ENCODE results near the gene PPA2. TPM values are rescaled to one million over a fixed set of nuclear protein-coding genes. Genes with fewer than 3 reads are reported as not detected.
"Not testable (repeated sequence)": the region's sequence is repeated elsewhere in the genome, so short reads cannot be mapped to it uniquely, and the experiment has no call there.

Gene PPA2
- total RNA-seq, 1 donor from 2014 or later = 117 TPM

DNA sequence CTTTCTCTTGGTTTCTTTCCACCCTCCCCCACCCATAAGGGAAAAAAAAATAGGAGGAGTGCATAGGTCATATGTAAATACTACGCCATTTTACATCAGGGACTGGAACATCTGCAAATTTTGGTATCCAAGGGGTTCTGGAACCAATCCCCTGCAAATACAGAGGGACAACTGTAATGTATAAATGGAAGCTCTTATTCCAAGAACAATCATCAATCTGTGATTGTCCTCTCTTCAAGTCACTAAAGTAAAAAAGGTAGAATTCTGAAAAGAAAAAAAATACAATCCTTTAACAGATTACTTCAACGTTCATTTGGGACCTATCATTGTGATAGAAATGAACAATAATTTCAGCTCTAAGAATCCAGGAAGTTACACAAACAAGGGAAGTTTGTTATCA is 13.6 kb downstream of the PPA2 start:
- no peak for DNase-seq (ENCODE audit: low read depth)

GRCh38 chr4:105458541-105458940 is 15.3 kb downstream of the PPA2 start:
- DNase-seq (ENCODE audit: low read depth) = not testable (repeated sequence)

GRCh38 chr4:105458001-105458400 is 15.9 kb downstream of the PPA2 start:
- DNase-seq (ENCODE audit: low read depth) = no peak

DNA sequence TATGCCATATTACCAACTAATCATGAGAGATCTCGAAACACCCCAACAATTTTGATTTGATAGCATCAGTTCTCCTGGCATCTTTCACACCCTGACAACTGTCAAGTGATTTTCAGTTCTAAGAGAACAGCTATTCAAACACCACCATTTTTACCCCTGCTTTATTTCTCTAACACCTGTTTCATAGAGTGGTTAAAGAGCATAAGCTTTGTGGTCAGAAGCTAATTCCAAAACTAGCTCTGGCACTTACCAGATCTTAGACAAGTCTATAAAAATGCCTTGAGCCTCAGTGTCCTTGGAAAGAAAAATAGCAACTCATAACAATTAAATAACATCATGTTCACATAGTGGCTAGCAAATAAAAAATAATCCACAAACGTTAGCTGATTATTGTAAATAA is 17.9 kb downstream of the PPA2 start:
- no peak for DNase-seq (ENCODE audit: low read depth)

DNA sequence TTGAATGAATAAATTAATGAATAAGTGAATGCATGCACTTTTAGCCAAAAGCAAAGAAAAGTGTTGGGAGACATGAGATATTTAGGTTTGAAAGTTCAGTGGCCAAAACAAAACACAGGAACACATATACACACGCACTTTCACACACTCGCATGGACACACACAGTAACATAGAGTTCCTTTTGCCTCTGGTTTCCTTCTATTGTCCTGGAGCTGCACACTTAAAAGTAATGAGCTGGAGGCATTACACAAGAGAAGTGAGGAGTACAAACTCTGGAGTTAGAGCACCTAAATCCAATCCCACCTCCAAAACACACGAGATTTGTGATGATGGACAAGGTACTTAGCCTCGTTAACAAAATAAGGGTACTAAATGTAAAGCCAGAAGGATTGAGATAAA is 18.7 kb downstream of the PPA2 start:
- DNase-seq (ENCODE audit: low read depth) = no peak

DNA sequence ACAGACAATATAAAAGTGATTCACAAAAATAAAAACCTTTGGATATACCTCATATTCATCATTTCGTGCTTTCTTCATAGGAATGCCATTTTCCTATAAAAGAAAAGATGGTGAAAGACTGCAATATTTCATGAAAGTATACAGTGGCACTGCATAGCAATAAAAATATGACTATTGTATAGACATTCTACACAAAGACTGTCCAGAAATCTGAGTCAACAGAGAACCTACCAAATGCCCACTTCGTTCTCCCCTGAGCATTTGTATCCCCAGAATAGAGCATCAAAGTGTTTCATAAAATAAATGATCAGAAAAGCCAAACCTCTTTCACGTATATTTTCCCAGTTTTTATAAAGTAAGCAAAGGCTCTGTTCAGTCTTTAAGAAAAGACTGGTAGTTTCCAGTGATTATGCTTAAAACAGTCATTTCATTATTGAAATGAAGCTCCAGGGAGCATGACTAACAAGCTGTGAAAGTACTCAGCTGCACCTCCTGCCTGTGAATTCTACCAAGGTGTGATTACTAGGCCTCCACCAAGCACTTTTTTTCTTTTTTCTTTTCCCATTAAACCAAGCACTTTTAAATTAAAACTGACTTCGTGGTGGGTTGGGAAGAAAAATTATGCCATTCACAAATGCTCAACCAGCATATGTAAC is 20.2 kb downstream of the PPA2 start:
- peak; percentile 50 for DNase-seq (ENCODE audit: low read depth)

GRCh38 chr4:105451346-105451745 is 22.5 kb downstream of the PPA2 start:
- DNase-seq (ENCODE audit: low read depth) = no peak

DNA sequence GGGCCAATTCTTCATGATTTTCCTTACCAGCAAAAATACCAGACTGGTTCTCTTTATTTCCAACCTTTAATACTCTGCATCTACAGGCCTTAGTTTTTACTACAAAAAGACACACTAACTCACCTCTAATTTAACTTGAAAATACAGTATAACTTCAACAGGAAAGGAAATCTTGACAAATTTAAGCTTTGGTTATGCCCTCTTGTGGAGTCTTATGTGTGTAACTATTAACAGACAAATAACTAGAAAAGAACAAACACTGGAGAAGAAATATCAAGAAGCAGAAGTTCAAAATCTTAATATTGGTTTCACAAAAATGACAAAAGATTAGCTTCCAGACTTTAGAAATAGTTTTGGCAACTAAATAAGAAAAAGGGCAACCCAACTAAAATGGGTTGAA is 33.0 kb downstream of the PPA2 start:
- DNase-seq (ENCODE audit: low read depth) = no peak

GRCh38 chr4:105437637-105438036 is 36.2 kb downstream of the PPA2 start:
- no peak for DNase-seq (ENCODE audit: low read depth)

DNA sequence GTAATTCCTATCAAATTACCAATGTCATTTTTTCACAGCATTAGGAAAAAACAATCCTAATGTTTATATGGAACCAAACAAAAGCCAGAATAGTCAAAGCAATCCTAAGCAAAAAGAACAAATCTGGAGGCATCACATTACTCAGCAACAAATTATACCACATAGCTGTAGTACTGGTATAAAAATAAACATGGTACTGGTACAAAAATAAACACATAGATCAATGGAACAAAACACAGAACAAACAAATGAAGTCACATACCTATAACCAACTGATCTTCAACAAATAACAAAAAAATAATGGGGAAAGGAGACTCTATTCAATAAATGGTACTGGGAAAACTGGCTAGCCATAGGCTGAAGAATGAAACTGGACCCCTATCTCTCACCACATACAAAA is 37.4 kb downstream of the PPA2 start:
- no peak for DNase-seq (ENCODE audit: low read depth)

DNA sequence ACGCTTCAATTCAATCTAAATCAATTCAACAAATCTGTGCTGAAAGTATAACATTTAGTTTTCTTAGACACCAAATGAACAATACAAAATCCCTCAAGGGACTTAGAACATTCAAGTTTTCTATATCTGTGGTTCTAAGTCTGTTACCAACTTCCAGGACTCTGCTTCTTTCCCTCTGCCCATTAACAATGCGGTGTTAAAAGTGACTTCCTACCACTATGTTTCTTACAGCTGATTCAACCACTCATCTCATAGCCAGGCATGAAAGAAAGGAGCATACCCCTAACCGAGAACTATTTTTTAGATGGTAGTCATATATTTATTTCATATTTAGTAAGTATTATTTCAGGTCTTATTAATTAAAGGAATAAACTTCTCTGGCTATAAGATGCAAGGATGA is 38.9 kb downstream of the PPA2 start:
- no peak for DNase-seq (ENCODE audit: low read depth)

- DNase-seq (ENCODE audit: low read depth) = no peak
These were observed 40.4 kb downstream of the PPA2 start for GRCh38 chr4:105433421-105433820.

DNA sequence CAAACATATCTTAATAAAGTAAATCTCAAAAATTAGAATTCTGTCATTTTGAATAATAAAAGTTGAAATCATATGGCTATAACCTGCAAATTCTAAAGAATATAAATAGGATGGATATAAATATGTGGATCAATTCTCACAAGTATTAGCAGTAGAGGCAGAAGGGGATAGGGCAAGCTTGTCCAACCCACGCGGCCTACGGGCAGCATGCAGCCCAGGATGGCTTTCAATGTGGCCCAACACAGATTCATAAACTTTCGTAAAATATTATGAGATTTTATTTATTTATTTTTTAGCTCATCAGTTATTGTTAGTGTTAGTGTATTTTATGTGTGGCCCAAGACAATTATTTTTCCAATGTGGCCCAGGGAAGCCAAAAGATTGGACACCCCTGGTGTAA is 41.4 kb downstream of the PPA2 start:
- no peak for DNase-seq (ENCODE audit: low read depth)

DNA sequence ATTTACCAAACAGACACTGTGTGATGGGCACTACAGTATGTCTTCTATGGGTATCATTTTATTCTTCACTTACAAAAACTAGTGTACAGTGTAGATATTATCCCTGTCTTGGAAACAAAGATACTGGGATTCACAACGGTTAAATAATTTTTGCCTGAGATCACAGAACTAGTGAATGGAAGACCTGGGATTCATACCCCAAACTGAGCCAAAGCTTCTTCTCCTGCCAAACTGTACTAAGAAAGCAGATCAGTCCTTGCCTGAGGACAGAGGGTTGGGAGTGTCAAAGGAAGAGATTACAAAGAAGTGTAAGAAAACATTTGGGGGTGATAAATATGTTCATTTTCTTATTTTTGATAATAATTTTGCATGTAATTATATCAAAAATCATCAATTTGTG is 43.1 kb downstream of the PPA2 start:
- DNase-seq (ENCODE audit: low read depth) = no peak

GRCh38 chr4:105426187-105426897 is 47.5 kb downstream of the PPA2 start:
- DNase-seq (ENCODE audit: low read depth) = no peak

DNA sequence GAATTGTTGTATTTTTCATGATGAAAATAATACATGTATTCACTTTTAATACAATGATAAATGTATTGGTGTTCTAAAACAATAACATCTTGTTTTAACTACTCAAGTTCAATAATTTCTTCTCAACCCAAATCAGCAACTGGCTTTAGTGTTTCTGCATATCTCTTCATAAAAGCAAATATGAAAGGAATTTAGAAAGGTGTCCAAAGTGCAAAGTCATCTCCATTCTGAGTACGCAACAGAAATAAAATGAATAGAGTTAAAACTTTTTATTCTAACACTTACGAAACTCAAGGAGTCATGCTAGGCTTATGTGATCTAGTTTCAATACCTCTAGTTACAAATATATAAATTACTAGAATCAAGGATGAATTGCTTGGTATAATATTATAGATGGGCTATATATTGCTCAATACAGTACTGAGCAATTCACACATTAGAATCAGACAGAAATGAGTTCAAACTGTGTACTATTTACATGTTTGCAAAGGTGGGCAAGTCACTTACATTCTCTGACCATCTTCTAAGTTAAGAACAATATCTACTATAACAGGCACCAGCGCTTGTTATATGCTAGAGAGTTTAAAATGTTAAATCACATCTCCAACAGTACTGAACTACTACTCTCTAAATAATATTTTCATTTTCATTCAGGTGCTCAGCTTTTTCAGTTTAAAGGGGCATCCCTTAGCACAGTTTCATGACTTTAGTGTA is 51.5 kb downstream of the PPA2 start:
- no peak for DNase-seq (ENCODE audit: low read depth)

DNA sequence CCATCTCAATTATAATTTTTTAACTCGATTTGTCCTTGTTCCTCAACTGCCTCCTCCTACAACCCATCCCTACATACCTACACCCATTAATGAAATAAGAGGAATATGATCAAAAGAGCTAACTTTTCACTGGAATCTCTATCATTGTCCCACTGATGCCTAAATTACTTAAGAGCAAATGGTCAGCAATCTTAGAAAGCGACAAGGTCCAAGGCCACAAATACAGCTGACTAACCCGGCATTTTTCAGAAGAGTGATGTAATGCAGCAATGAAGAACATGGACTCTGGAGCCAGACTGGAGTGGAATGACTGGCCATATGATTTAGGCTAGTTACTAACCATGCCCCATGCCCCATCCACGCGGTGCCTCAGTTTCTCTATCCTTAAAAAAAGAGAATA is 56.2 kb downstream of the PPA2 start:
- peak; percentile 26 for DNase-seq (ENCODE audit: low read depth)

DNA sequence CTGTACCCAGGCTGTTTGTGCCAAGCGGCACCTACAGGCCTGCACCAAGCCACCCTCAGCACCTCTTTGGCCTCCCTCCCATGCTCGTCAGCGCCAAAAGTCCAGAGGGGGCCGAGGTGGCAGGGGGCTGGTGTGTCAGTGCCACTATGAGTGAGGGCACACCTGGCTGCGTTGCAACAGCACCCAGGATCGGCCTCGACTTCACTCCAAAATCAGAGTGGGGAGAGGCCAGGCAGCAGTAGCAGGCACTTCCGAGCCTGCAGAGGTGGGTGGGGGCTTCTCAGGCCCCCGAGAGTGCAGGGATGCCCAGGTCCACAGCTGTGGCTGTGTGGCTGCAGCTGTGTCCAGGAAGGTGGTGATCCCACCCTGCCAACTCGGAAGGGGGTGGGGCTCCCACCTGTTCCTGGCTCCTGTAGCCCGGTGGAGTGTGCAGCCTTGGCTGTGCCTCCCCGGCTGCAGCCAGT is 58.5 kb downstream of the PPA2 start:
- DNase-seq (ENCODE audit: low read depth) = no peak

GRCh38 chr4:105414316-105414715 is 59.5 kb downstream of the PPA2 start:
- DNase-seq (ENCODE audit: low read depth) = no peak

DNA sequence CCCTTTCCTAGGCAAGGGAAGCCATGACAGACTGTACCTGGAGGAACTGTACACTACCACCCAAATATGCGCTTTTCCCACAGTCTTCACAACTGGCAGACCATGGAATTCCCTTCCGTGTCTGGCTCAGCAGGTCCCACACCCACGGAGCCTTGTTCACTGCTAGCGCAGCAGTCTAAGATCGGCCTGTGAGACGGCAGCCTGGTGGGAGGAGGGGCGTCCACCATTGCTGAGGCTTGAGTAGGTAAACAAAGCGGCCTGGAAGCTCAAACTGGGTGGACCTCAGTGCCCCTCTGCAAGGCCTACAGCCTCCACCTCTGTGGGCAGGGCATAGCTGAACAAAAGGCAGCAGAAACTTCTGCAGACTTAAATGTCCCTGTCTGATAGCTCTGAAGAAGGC is 64.7 kb downstream of the PPA2 start:
- DNase-seq (ENCODE audit: low read depth) = not testable (repeated sequence)

- DNase-seq (ENCODE audit: low read depth) = no peak
These were observed 72.8 kb downstream of the PPA2 start for GRCh38 chr4:105400901-105401677.

- DNase-seq (ENCODE audit: low read depth) = peak; percentile 65
These were observed 74.2 kb downstream of the PPA2 start for GRCh38 chr4:105399532-105400161.
